ENCODE data around the gene ZNF593OS. TPM values are rescaled to one million over a fixed set of nuclear protein-coding genes. Genes with fewer than 3 reads are reported as not detected.

Gene ZNF593OS
- total RNA-seq (not detected), polyA plus RNA-seq (under 1 TPM; 0.10 to 0.32 TPM)

DNA sequence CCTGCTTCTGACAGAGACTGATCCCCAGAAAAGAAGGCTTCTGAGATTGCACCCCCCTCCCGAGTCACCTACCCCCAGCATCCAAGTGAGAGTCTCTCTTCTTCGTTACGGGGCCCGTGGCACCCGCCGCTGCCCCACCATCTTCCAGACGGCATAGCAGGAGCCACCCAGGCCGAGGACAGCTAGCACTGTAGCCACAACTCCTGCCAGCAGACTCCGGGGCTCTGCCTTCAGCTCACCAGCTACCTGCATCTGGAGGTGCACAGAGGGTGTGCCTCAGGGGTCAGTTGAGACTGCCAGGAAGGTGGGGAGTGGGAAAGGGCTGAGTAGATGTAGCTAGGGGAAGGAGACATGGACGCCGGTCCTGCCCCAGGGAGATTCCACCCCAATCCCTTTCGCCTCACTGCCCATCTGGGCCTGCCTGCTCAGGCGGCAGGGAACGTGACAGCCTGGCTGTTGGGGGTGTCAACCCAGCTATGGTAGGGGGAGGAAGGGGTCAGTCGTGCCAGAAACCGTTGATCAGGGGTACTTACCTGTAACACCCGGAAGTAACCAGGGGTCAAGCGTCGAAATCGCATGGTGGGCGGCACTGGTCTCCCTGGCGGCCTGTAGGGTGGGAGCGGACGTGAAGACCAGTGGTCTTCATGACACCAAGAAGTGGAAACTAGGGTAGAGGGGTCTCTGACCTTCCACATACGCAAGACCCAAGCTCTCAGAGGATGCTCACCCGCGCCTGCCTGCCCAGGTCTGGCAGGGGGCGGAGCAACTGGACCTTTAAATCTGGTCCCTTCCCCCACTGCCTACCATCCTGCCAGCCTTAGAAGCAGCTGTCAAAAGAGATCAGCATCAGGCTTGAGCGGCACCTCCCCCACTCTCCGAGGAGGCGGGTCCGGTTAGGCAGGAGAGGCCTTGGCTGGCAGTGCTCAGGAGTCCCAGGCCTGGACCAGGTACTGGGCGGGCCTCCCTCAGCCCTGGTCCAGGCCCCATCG, at the start of gene ZNF593OS:
ZNF593OS (minus strand) TSS at position 749 of the 989 bp plus-strand sequence; CDS start at position 578, 171 bp downstream.
- DNase-seq (ENCODE audit: low spot score), result no peak
- no peak within 1 kb of the TSS for H3K9ac ChIP-seq (ENCODE audit: low read depth in 1 of 2, low read length in 2 of 2)
- 96% methylated on average over 34 of the region's 34 CpGs for WGBS
- no peaks in the 10 kb centered on the region for H3K9me3 ChIP-seq (ENCODE audit: control insufficient read depth in 4 of 4, low read length in 3 of 4)
- TF ChIP-seq, protein P1, sequence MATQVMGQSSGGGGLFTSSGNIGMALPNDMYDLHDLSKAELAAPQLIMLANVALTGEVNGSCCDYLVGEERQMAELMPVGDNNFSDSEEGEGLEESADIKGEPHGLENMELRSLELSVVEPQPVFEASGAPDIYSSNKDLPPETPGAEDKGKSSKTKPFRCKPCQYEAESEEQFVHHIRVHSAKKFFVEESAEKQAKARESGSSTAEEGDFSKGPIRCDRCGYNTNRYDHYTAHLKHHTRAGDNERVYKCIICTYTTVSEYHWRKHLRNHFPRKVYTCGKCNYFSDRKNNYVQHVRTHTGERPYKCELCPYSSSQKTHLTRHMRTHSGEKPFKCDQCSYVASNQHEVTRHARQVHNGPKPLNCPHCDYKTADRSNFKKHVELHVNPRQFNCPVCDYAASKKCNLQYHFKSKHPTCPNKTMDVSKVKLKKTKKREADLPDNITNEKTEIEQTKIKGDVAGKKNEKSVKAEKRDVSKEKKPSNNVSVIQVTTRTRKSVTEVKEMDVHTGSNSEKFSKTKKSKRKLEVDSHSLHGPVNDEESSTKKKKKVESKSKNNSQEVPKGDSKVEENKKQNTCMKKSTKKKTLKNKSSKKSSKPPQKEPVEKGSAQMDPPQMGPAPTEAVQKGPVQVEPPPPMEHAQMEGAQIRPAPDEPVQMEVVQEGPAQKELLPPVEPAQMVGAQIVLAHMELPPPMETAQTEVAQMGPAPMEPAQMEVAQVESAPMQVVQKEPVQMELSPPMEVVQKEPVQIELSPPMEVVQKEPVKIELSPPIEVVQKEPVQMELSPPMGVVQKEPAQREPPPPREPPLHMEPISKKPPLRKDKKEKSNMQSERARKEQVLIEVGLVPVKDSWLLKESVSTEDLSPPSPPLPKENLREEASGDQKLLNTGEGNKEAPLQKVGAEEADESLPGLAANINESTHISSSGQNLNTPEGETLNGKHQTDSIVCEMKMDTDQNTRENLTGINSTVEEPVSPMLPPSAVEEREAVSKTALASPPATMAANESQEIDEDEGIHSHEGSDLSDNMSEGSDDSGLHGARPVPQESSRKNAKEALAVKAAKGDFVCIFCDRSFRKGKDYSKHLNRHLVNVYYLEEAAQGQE (IDR thresholded peaks at IDR 0.05), result no peak
- no peak for TF ChIP-seq JUND (IDR thresholded peaks at IDR 0.05)
- TF ChIP-seq, protein P2, sequence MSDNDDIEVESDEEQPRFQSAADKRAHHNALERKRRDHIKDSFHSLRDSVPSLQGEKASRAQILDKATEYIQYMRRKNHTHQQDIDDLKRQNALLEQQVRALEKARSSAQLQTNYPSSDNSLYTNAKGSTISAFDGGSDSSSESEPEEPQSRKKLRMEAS (IDR thresholded peaks at IDR 0.05), result no peak
- TF ChIP-seq, protein P3, sequence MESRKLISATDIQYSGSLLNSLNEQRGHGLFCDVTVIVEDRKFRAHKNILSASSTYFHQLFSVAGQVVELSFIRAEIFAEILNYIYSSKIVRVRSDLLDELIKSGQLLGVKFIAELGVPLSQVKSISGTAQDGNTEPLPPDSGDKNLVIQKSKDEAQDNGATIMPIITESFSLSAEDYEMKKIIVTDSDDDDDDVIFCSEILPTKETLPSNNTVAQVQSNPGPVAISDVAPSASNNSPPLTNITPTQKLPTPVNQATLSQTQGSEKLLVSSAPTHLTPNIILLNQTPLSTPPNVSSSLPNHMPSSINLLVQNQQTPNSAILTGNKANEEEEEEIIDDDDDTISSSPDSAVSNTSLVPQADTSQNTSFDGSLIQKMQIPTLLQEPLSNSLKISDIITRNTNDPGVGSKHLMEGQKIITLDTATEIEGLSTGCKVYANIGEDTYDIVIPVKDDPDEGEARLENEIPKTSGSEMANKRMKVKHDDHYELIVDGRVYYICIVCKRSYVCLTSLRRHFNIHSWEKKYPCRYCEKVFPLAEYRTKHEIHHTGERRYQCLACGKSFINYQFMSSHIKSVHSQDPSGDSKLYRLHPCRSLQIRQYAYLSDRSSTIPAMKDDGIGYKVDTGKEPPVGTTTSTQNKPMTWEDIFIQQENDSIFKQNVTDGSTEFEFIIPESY (IDR thresholded peaks at IDR 0.05), result no peak
- TF ChIP-seq, protein P4, sequence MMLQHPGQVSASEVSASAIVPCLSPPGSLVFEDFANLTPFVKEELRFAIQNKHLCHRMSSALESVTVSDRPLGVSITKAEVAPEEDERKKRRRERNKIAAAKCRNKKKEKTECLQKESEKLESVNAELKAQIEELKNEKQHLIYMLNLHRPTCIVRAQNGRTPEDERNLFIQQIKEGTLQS (IDR thresholded peaks at IDR 0.05), result no peak
- TF ChIP-seq, protein P5, sequence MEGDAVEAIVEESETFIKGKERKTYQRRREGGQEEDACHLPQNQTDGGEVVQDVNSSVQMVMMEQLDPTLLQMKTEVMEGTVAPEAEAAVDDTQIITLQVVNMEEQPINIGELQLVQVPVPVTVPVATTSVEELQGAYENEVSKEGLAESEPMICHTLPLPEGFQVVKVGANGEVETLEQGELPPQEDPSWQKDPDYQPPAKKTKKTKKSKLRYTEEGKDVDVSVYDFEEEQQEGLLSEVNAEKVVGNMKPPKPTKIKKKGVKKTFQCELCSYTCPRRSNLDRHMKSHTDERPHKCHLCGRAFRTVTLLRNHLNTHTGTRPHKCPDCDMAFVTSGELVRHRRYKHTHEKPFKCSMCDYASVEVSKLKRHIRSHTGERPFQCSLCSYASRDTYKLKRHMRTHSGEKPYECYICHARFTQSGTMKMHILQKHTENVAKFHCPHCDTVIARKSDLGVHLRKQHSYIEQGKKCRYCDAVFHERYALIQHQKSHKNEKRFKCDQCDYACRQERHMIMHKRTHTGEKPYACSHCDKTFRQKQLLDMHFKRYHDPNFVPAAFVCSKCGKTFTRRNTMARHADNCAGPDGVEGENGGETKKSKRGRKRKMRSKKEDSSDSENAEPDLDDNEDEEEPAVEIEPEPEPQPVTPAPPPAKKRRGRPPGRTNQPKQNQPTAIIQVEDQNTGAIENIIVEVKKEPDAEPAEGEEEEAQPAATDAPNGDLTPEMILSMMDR (IDR thresholded peaks at IDR 0.05; ENCODE audit: low read depth, low read length, missing input control), result no peak
- TF ChIP-seq YY1 (IDR thresholded peaks at IDR 0.05), result no peak
- no peak for TF ChIP-seq GABPA (IDR thresholded peaks at IDR 0.05 in 1 of 2, conservative IDR thresholded peaks at IDR 0.05 in 1 of 2)
- TF ChIP-seq FOXA1 (IDR thresholded peaks at IDR 0.05), result no peak
- TF ChIP-seq NR2F2 (IDR thresholded peaks at IDR 0.05), result no peak
- TF ChIP-seq EGR1 (IDR thresholded peaks at IDR 0.05; ENCODE audit: low read depth in 2 of 2), result no peak
- TF ChIP-seq HNF4G (IDR thresholded peaks at IDR 0.05), result no peak
- no peak for TF ChIP-seq RXRA (IDR thresholded peaks at IDR 0.05)
- no peak for TF ChIP-seq SP1 (IDR thresholded peaks at IDR 0.05)
- no peak for TF ChIP-seq RAD21 (IDR thresholded peaks at IDR 0.05)
- TF ChIP-seq TAF1 (conservative IDR thresholded peaks at IDR 0.05), result no peak
- TF ChIP-seq FOXA2 (IDR thresholded peaks at IDR 0.05), result no peak
- TF ChIP-seq HNF4A (conservative IDR thresholded peaks at IDR 0.05), result no peak
- no peaks in the 10 kb centered on the region for H3K27me3 ChIP-seq (ENCODE audit: control insufficient read depth in 4 of 4, insufficient read depth in 4 of 4, low read length in 3 of 4)
- H3K4me1 ChIP-seq (ENCODE audit: control insufficient read depth in 4 of 4, insufficient read depth in 4 of 4, low read length in 3 of 4), result peaks cover 6 to 18% (median 7%) of the 10 kb centered on the region in 4 donors
- H3K4me3 ChIP-seq (ENCODE audit: low read depth in 1 of 3, low read length in 3 of 3), result peak within 1 kb of the TSS in 1 of 3 donors; percentile 90
- H3K27ac ChIP-seq (ENCODE audit: low read depth in 1 of 2, low read length in 2 of 2), result no peak within 1 kb of the TSS
- H3K36me3 ChIP-seq (ENCODE audit: control insufficient read depth in 4 of 4, insufficient read depth in 3 of 4, low read depth in 1 of 4, low read length in 3 of 4), result no peaks in the 10 kb centered on the region

Data from liver (tissue), 9 donors.